BJ (cell line): ENCODE results near the gene VEGFC. TPM values are rescaled to one million over a fixed set of nuclear protein-coding genes. Genes with fewer than 3 reads are reported as not detected.

Experiments used
- CTCF ChIA-PET: fragments of 350-600 bp; formaldehyde crosslinking; extraction: SDS; loops from one replicate; lab custom pipeline; 2021; ENCODE audit warnings: antibody characterized with exemption, inconsistent platforms; lab: Yijun Ruan, JAX
- POLR2A ChIA-PET: fragments of 300-600 bp; sonication (Branson Sonifier 250); formaldehyde crosslinking; extraction: SDS; loops from one replicate; lab custom pipeline; 2021; ENCODE audit warnings: antibody characterized with exemption; lab: Charles Lee
- DNase-seq: peaks from one replicate; pipeline ENCODE4 v3.0.0-alpha.2; 2011; ENCODE audit warnings: low read depth
- H3K27me3 ChIP-seq: 2 replicates; pipeline ENCODE4 v1.6.0; 2011; ENCODE audit warnings: low read length; ENCODE audit not compliant: control insufficient read depth, insufficient read depth
- H3K36me3 ChIP-seq: 2 replicates; pipeline ENCODE4 v1.5.1; 2011; ENCODE audit warnings: low read length; ENCODE audit not compliant: control insufficient read depth, insufficient read depth
- H3K4me3 ChIP-seq: 2 replicates; pipeline ENCODE4 v1.5.1; 2011; ENCODE audit warnings: low read depth, mild to moderate bottlenecking, control low read depth, low read length
- CTCF ChIP-seq: IDR thresholded peaks from 2 replicates; pipeline ENCODE4 v1.5.1; 2011; ENCODE audit warnings: low read depth, mild to moderate bottlenecking, control low read depth, inconsistent platforms, low read length, moderate library complexity; ENCODE audit not compliant: insufficient read depth
- polyA plus RNA-seq: library from polyadenylated mRNA; depleted of rRNA; stranded (reverse); fragments of >200 nt; gene quantifications from 2 replicates; pipeline ENCODE4 v1.2.3, GENCODE V29; 2011

The VEGFC gene
- polyA plus RNA-seq, 1 experiment = 47.7 TPM

DNA sequence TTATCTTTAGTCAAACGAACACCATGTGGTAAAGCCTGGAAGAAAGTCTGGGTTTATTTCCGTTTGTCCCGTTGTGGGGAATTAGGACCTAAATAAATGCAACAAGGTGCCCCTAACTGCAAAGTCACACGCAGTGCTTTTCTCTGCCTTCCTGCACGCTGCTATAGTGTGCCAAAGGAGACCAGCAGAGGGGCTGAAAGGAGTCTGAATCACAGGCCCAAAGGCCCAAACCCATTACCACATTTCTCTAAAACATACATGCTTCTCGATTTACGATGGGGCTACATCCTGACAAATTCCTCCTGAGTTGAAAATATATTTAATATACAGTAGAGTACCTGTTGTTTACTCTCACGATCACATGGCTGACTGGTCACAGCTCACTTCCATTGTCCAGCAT is 4.5 kb downstream of the VEGFC start:
- ChIA-PET CTCF (interaction anchor here (1.0 to 1.7 kb wide), 2 partner anchors 259 to 458 kb away, joined by 3 read pairs; no protein-coding TSS in a partner anchor), POLR2A (no interaction called here)
- Histone ChIP-seq H3K27me3 (no peaks in the 10 kb centered on the region), H3K36me3 (no peaks in the 10 kb centered on the region), H3K4me3 (peak overlapping the region; percentile 80)
- DNase-seq = no peak
- TF ChIP-seq CTCF = 0 out of 2 replicates have a peak, but pooled peaks have one; percentile 2

DNA sequence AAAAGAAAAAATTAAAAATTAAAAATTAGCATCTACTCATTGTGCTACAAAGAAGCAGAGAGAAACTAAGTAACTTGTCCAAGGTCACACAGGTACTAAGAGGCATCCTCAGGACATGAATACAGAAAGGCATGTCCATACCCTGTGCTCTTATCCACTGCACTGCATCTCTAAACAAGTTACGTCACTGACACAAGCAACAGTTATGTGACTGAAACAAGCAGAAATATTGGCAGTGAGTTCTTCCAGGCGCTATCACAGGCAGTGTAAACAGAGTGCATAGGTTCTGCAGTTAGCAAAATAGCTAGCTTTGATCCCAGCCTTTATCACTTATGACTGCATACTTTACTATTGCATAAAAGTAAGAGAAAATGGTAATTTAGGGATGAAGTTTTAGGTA is 7.9 kb downstream of the VEGFC start:
- no peak overlapping the region for H3K4me3 ChIP-seq
- no peak for DNase-seq
- H3K27me3 ChIP-seq = no peaks in the 10 kb centered on the region
- no peaks in the 10 kb centered on the region for H3K36me3 ChIP-seq
- CTCF ChIA-PET = no interaction called here
- POLR2A ChIA-PET = no interaction called here
- no peak for TF ChIP-seq CTCF

DNA sequence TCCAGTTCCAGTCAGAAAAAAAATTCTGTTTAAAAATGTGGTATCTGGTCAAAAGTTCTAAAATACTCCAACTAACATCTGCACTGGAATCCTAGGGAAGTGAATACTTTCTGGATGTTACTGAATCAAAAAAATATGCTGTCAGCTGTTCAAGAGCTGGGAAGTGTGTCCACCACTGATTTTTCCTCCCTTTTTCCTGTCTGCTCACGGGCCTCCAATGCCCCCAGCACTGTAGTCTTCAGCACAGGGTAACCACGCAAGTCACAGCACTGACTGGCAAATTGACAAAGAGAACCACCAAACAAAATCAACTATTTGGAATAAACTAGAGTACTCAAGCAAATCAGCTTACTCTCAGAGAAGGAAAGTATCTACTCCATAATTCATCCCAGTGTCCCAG is 9.9 kb downstream of the VEGFC start:
- Histone ChIP-seq H3K36me3 (no peaks in the 10 kb centered on the region), H3K4me3 (peak overlapping the region; percentile 16; the same call in 1 of the 2 replicates), H3K27me3 (no peaks in the 10 kb centered on the region)
- DNase-seq = no peak
- POLR2A ChIA-PET = no interaction called here
- CTCF ChIA-PET = interaction anchor here (0.6 to 1.0 kb wide), 2 partner anchors 181 to 406 kb away, joined by 3 read pairs; no protein-coding TSS in a partner anchor
- no peak for TF ChIP-seq CTCF

DNA sequence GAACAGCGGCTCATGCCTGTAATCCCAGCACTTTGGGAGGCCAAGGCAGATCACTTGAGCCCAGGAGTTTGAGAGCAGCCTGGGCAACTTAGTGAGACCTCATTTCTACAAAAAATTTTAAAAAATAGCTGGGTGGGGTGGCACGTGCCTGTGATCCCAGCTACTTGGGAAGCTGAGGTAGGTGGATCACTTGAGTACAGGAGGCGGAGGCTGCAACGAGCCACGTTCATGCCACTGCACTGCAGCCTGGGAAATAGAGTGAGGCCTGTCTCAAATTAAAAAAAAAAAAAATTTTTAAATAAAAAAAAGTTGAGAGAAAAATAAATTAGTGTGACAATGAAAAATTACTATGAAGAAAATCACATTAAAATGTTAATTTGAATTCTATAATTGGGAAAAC is 10.5 kb downstream of the VEGFC start:
- H3K27me3 ChIP-seq = no peaks in the 10 kb centered on the region
- ChIA-PET POLR2A (no interaction called here), CTCF (interaction anchor here (1.0 kb wide), 1 partner anchor 405 kb away, joined by 3 read pairs; no protein-coding TSS in a partner anchor)
- H3K36me3 ChIP-seq = no peaks in the 10 kb centered on the region
- DNase-seq = no peak
- peak overlapping the region; percentile 1; the same call in 1 of the 2 replicates for H3K4me3 ChIP-seq
- TF ChIP-seq CTCF = no peak

- no peaks in the 10 kb centered on the region for H3K36me3 ChIP-seq
- ChIA-PET POLR2A (no interaction called here), CTCF (no interaction called here)
- peak overlapping the region; percentile 4; the same call in 1 of the 2 replicates for H3K4me3 ChIP-seq
- H3K27me3 ChIP-seq = no peaks in the 10 kb centered on the region
- no peak for DNase-seq
- no peak for TF ChIP-seq CTCF
Observed at GRCh38 chr4:176781739-176782100, 11.0 kb downstream of the VEGFC start.
